Hepatocyte (in vitro differentiated cells): Measurements from ENCODE around the gene EHD2.

Experiments
- CTCF ChIP-seq: fragments of 200-600 bp; sonication (generic); IDR thresholded peaks from 2 replicates; pipeline ENCODE4 v1.5.1; 2016; ENCODE audit warnings: antibody characterized with exemption, mild to moderate bottlenecking; ENCODE audit not compliant: poor library complexity
- EZH2 ChIP-seq: fragments of 200-600 bp; sonication (generic); IDR thresholded peaks from 2 replicates; pipeline ENCODE4 v1.6.1; 2016; ENCODE audit warnings: antibody characterized with exemption, mild to moderate bottlenecking, borderline replicate concordance
- EZH2phosphoT487 ChIP-seq: fragments of 200-600 bp; sonication (generic); IDR thresholded peaks from one replicate; pipeline ENCODE4 v1.6.1; 2018; ENCODE audit warnings: antibody characterized with exemption, mild to moderate bottlenecking, low read depth, moderate library complexity; ENCODE audit not compliant: unreplicated experiment, severe bottlenecking

- no peak for TF ChIP-seq CTCF
- no peak for TF ChIP-seq EZH2phosphoT487
- no peak for TF ChIP-seq EZH2
Measured at GRCh38 chr19:47691090-47691489, 22.1 kb upstream of the EHD2 start.
